K562 (cell line): ENCODE measurements around the gene ZMAT2. TPM values are rescaled to one million over a fixed set of nuclear protein-coding genes. Genes with fewer than 3 reads are reported as not detected.
A peak's percentile ranks its signal among the peaks of the same experiment; 100 is the strongest.

ENCODE experiments used
- ATAC-seq: fragments of 200-7000 bp; cut with Tn5 transposase; 3 replicates; pipeline ENCODE4 v1.9.1; 2020; ENCODE audit warnings: moderate library complexity
- BruUV-seq: library from RNA; stranded (reverse); fragments of 400-500 nt; replicated peaks from 2 replicates; lab custom pipeline; 2021; lab: Mats Ljungman, UMichigan
- CTCF ChIA-PET: fragments of 300-600 bp; formaldehyde crosslinking; extraction: SDS; loops from one replicate; lab custom pipeline; 2021; ENCODE audit warnings: low intra/inter-chr PET ratio; lab: Yijun Ruan, JAX
- POLR2A ChIA-PET: fragments of 300-600, 350-650 bp; sonication (Branson Sonifier 250); formaldehyde crosslinking; extraction: SDS; loops from one replicate; lab custom pipeline; 2021; ENCODE audit warnings: antibody characterized with exemption, inconsistent platforms; lab: Yijun Ruan, JAX
- DNase-seq, 4 experiments: peaks; one replicate each; pipeline versions ENCODE4 v3.0.0 to v3.0.0-alpha.2; 2011 to 2018; ENCODE audit warnings: low spot score in 3 of 4, mixed read lengths in 3 of 4; ENCODE audit errors: extremely low read depth in 1 of 4
- FAIRE-seq: peaks from 2 replicates; lab custom pipeline; 2011; peaks lifted over from hg19 to GRCh38; lab: Jason Lieb, UNC
- H2AFZ ChIP-seq: 2 replicates; pipeline ENCODE4 v1.6.0; 2011; ENCODE audit warnings: low read depth, low read length, control low read depth, inconsistent platforms
- H3K27ac ChIP-seq: fragments of 200-600 bp; 3 replicates; pipeline ENCODE4 v1.8.0; 2011; ENCODE audit warnings: low read depth, mild to moderate bottlenecking, control low read depth, inconsistent platforms, low read length, moderate library complexity, mixed read lengths; ENCODE audit errors: extremely low read depth
- H3K27me3 ChIP-seq, 2 experiments: fragments of 300-600 bp in 1 of 2; 2 replicates in 1 of 2; 3 replicates in 1 of 2; pipeline versions ENCODE4 v1.6.0 to v1.8.0; 2011; ENCODE audit warnings: inconsistent platforms in 2 of 2, low read length in 2 of 2, mild to moderate bottlenecking in 1 of 2, mixed read lengths in 1 of 2, moderate library complexity in 1 of 2; ENCODE audit not compliant: control insufficient read depth in 2 of 2, insufficient read depth in 2 of 2
- H3K36me3 ChIP-seq: fragments of 300-600 bp; 3 replicates; pipeline ENCODE4 v1.8.0; 2011; ENCODE audit warnings: mild to moderate bottlenecking, low read length, inconsistent platforms; ENCODE audit not compliant: control insufficient read depth, insufficient read depth
- H3K4me1 ChIP-seq, 2 experiments: fragments of 200-600 bp in 1 of 2; replicated peaks in 1 of 2; 2 replicates in 1 of 2; 3 replicates in 1 of 2; pipeline versions ENCODE4 v1.5.1 to v1.8.0; 2011; ENCODE audit warnings: inconsistent platforms in 2 of 2, low read length in 2 of 2, mild to moderate bottlenecking in 1 of 2, mixed read lengths in 1 of 2, moderate library complexity in 1 of 2; ENCODE audit not compliant: control insufficient read depth in 2 of 2, insufficient read depth in 2 of 2
- H3K4me2 ChIP-seq: 2 replicates; pipeline ENCODE4 v1.6.1; 2011; ENCODE audit warnings: low read length, control low read depth, inconsistent platforms, mixed read lengths; ENCODE audit not compliant: insufficient read depth
- H3K4me3 ChIP-seq: fragments of 200-600 bp; sonication (generic), shearing (Covaris generic); 2 replicates; pipeline ENCODE4 v1.5.1; 2016; ENCODE audit warnings: control low read depth, inconsistent platforms
- H3K79me2 ChIP-seq: fragments of 200-600 bp; 3 replicates; pipeline ENCODE4 v1.8.0; 2011; ENCODE audit warnings: low read length, inconsistent platforms; ENCODE audit not compliant: control insufficient read depth, insufficient read depth
- H3K9ac ChIP-seq, 2 experiments: 2 replicates each; pipeline versions ENCODE4 v1.6.0 to v1.6.1; 2011; ENCODE audit warnings: low read depth in 2 of 2, low read length in 2 of 2, control low read depth in 1 of 2, inconsistent platforms in 1 of 2, mild to moderate bottlenecking in 1 of 2, mixed read lengths in 1 of 2; ENCODE audit not compliant: insufficient read depth in 1 of 2
- H3K9me1 ChIP-seq: one replicate; pipeline ENCODE4 v1.6.0; 2011; ENCODE audit warnings: inconsistent platforms, mild to moderate bottlenecking, low read length, moderate library complexity; ENCODE audit not compliant: control insufficient read depth, insufficient read depth
- H3K9me3 ChIP-seq: replicated peaks from 2 replicates; pipeline ENCODE4 v1.5.1; 2011; ENCODE audit warnings: low read depth, low read length, inconsistent platforms; ENCODE audit not compliant: control insufficient read depth, insufficient read depth
- H4K20me1 ChIP-seq: replicated peaks from 2 replicates; pipeline ENCODE4 v1.6.1; 2011; ENCODE audit warnings: low read length, inconsistent platforms, mixed read lengths; ENCODE audit not compliant: control insufficient read depth, insufficient read depth
- CEBPB ChIP-seq: fragments of 450-650 bp; IDR thresholded peaks from 2 replicates; pipeline ENCODE4 v1.6.1; 2016; ENCODE audit warnings: missing genetic modification characterization, missing compliant biosample characterization
- CEBPG ChIP-seq, 3 experiments: fragments of 200-800 bp in 1 of 3; sonication (Bioruptor generic) in 1 of 3; sonication (generic) in 1 of 3; formaldehyde crosslinking in 1 of 3; IDR thresholded peaks in 2 of 3; conservative IDR thresholded peaks in 1 of 3; 2 replicates each; pipeline versions ENCODE4 v1.6.1 to v1.8.0; 2016 to 2022; ENCODE audit warnings: missing compliant biosample characterization in 2 of 3, missing genetic modification characterization in 2 of 3, mild to moderate bottlenecking in 1 of 3, missing genetic modification reagents in 1 of 3
- SAFB ChIP-seq: fragments of 200-400 bp; formaldehyde crosslinking; IDR thresholded peaks from 2 replicates; pipeline ENCODE4 v1.6.1; 2017; ENCODE audit warnings: low read depth, low read length, borderline replicate concordance
- ZNF121 ChIP-seq: sonication (generic); formaldehyde crosslinking; conservative IDR thresholded peaks from 2 replicates; pipeline ENCODE4 v1.8.0; 2022; ENCODE audit warnings: missing genetic modification reagents
- ZNF134 ChIP-seq: fragments of 250-450 bp; sonication (Bioruptor Pico); conservative IDR thresholded peaks from 2 replicates; pipeline ENCODE4 v1.4.0; 2020
- WGBS: fragments of 100-300 bp; shearing (Covaris generic); methylation state at CpG from one replicate; pipeline ENCODE4 v1.1.6; 2016; ENCODE audit warnings: low coverage, mixed read lengths; ENCODE audit not compliant: insufficient coverage; ENCODE audit errors: missing lambda C conversion rate; 5-methylcytosine and 5-hydroxymethylcytosine counted together
- in situ Hi-C: fragments of 300-500 bp; cut with MboI; formaldehyde crosslinking; loops from 4 replicates; pipeline ENCODE4 v1.15.0; 2018; ENCODE audit warnings: inconsistent platforms, mixed read lengths
- intact Hi-C: fragments of 100-400 bp; cut with micrococcal nuclease; formaldehyde crosslinking; loops from 2 replicates; pipeline ENCODE4 v1.14.2; 2022
- polyA plus RNA-seq, 8 experiments: library from polyadenylated mRNA; depleted of rRNA in 4 of 8; stranded (reverse) in 5 of 8; unstranded in 3 of 8; fragments of >200 nt; fragmentation: Nextera tagmentation in 2 of 8; fragmentation: Illumina TruSeq in 1 of 8; extraction: Ambion mirVana in 2 of 8; extraction: Trizol in 1 of 8; gene quantifications; 2 replicates each; pipeline versions ENCODE4 v1.2.1 to v1.2.3, GENCODE V29; 2011 to 2014; ENCODE audit warnings: inconsistent platforms in 1 of 8, missing spikeins in 1 of 8
- total RNA-seq, 7 experiments: library from RNA; depleted of rRNA in 6 of 7; stranded (reverse); fragments of >200 nt in 6 of 7; fragmentation: Illumina TruSeq in 2 of 7; extraction: Trizol in 2 of 7; gene quantifications; 2 replicates each; pipeline versions ENCODE4 v1.2.1 to v1.2.3, GENCODE V29; 2011 to 2021; ENCODE audit warnings: low replicate concordance in 1 of 7

The ZMAT2 gene
- total and polyA plus RNA-seq, 9 of the 15 experiments (the other 6 are each of a cell fraction or from before 2014, with no cell fraction given): 44.2 to 101 (median 69.2) TPM

DNA sequence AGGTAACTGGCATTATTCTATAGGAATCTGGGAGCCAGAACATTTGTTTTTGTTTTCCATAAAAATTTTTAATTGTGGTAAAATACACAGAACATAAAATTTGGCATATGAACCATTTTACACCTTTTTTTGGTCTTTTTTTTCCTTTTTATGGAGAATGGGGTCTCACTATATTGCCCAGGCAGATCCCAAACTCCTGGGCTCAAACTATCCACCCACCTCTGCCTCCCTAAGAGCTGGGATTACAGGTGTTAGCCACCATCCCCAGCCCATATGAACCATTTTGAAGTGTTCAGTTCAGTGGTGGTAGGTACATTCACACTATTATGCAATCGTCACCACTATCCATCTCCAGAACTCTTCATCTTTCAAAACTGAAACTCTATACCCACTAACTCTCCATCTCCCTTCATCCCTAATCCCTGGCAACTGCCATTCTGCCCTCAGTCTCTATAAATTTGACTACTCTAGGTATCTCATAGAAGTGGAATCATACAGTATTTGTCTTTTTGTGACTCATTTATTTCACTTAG, 13.4 kb downstream of the ZMAT2 start:
- Histone ChIP-seq H3K27ac (no peak overlapping the region), H3K36me3 (no peaks in the 10 kb centered on the region), H3K4me3 (no peak overlapping the region), H3K9me1 (no peaks in the 10 kb centered on the region), H3K4me2 (no peak overlapping the region), H2AFZ (no peak overlapping the region), H4K20me1 (no peaks in the 10 kb centered on the region), H3K79me2 (no peaks in the 10 kb centered on the region), H3K27me3 (no peaks in the 10 kb centered on the region), H3K9ac (no peak overlapping the region), H3K4me1 (peaks cover 0 to 10% of the 10 kb centered on the region in 2 experiments; a peak in 4 of 5 replicates), H3K9me3 (no peaks in the 10 kb centered on the region)
- DNase-seq (no peak), ATAC-seq (no peak), FAIRE-seq (no peak)
- in situ Hi-C loops: loop anchor here (5.0 kb wide), 1 partner anchor 346 kb away; no protein-coding TSS in a partner anchor
- intact Hi-C loops: loop anchor here (10.0 kb wide), 2 partner anchors 529 to 599 kb away; partner anchors contain the start of gene PURA
- BruUV-seq: no TSS peak
- CTCF ChIA-PET: no interaction called here
- 56% methylated on average over 1 of the region's 1 CpG for WGBS
- POLR2A ChIA-PET: no interaction called here
- TF ChIP-seq ZNF134 (CRISPR knock-in tag) (no peak), ZNF121 (peak; percentile 75), SAFB (no peak), CEBPG (CRISPR knock-in tag; IDR thresholded peaks at IDR 0.05) (no peak), CEBPG (tag; conservative IDR thresholded peaks at IDR 0.05 in 1 of 2, IDR thresholded peaks at IDR 0.05 in 1 of 2) (peak; percentile 24 to 36; a peak in 1 of 4 replicates), CEBPB (tag) (peak; percentile 54)
- TF ChIP-seq, all 486 proteins: peak for 3
